BE2C (cell line): ENCODE measurements around the gene GOLGA6L10.
"Not testable (repeated sequence)": the region's sequence is repeated elsewhere in the genome, so short reads cannot be mapped to it uniquely, and the experiment has no call there.

Experiments
- DNase-seq: peaks from one replicate; pipeline ENCODE4 v3.0.0-alpha.2; 2020
- H3K27me3 ChIP-seq: fragments of 250-450 bp; sonication (Bioruptor Pico); 2 replicates; pipeline ENCODE4 v1.5.1; 2020; ENCODE audit warnings: mild to moderate bottlenecking
- H3K36me3 ChIP-seq: fragments of 250-450 bp; sonication (Bioruptor Pico); 2 replicates; pipeline ENCODE4 v1.5.1; 2020; ENCODE audit warnings: mild to moderate bottlenecking
- H3K4me1 ChIP-seq: fragments of 250-450 bp; sonication (Bioruptor Pico); 2 replicates; pipeline ENCODE4 v1.5.1; 2020
- H3K4me3 ChIP-seq: 2 replicates; pipeline ENCODE4 v1.5.1; 2011; ENCODE audit warnings: low read depth, low read length
- H3K9me3 ChIP-seq: fragments of 250-450 bp; sonication (Bioruptor Pico); 2 replicates; pipeline ENCODE4 v1.5.1; 2020
- CTCF ChIP-seq: IDR thresholded peaks from 2 replicates; pipeline ENCODE4 v1.5.1; 2012; ENCODE audit warnings: mild to moderate bottlenecking, low read depth, low read length

The GOLGA6L10 gene

GRCh38 chr15:82303956-82304777 is 45.1 kb downstream of the GOLGA6L10 start:
- TF ChIP-seq CTCF, result no peak
- no peaks in the 10 kb centered on the region for H3K4me1 ChIP-seq
- DNase-seq, result no peak
- H3K9me3 ChIP-seq, result no peaks in the 10 kb centered on the region
- no peaks in the 10 kb centered on the region for H3K36me3 ChIP-seq
- H3K4me3 ChIP-seq, result no peak overlapping the region
- no peaks in the 10 kb centered on the region for H3K27me3 ChIP-seq

GRCh38 chr15:82301296-82302016 is 47.8 kb downstream of the GOLGA6L10 start:
- Histone ChIP-seq H3K4me1 (no peaks in the 10 kb centered on the region), H3K4me3 (no peak overlapping the region), H3K36me3 (no peaks in the 10 kb centered on the region), H3K9me3 (no peaks in the 10 kb centered on the region), H3K27me3 (no peaks in the 10 kb centered on the region)
- TF ChIP-seq CTCF, result no peak
- DNase-seq, result no peak

- H3K27me3 ChIP-seq, result no peaks in the 10 kb centered on the region
- DNase-seq, result no peak
- no peaks in the 10 kb centered on the region for H3K36me3 ChIP-seq
- H3K4me1 ChIP-seq, result no peaks in the 10 kb centered on the region
- no peak for TF ChIP-seq CTCF
- no peak overlapping the region for H3K4me3 ChIP-seq
- no peaks in the 10 kb centered on the region for H3K9me3 ChIP-seq
Measured at GRCh38 chr15:82300883-82301282, 48.4 kb downstream of the GOLGA6L10 start.

GRCh38 chr15:82300326-82300725 is 48.9 kb downstream of the GOLGA6L10 start:
- H3K4me3 ChIP-seq, H3K4me1 ChIP-seq, H3K36me3 ChIP-seq, H3K27me3 ChIP-seq, H3K9me3 ChIP-seq, DNase-seq: not testable (repeated sequence)

GRCh38 chr15:82299511-82299914 is 49.8 kb downstream of the GOLGA6L10 start:
- H3K36me3 ChIP-seq, H3K27me3 ChIP-seq, H3K4me3 ChIP-seq, H3K9me3 ChIP-seq, DNase-seq, H3K4me1 ChIP-seq: not testable (repeated sequence)

- Histone ChIP-seq H3K27me3 (no peaks in the 10 kb centered on the region), H3K36me3 (no peaks in the 10 kb centered on the region), H3K4me3 (no peak overlapping the region), H3K9me3 (no peaks in the 10 kb centered on the region), H3K4me1 (no peaks in the 10 kb centered on the region)
- TF ChIP-seq CTCF, result no peak
- DNase-seq, result no peak
Measured at GRCh38 chr15:82298520-82298919, 50.8 kb downstream of the GOLGA6L10 start.

- no peak for DNase-seq
- no peak for TF ChIP-seq CTCF
- no peak overlapping the region for H3K4me3 ChIP-seq
- H3K27me3 ChIP-seq, result no peaks in the 10 kb centered on the region
- H3K36me3 ChIP-seq, result no peaks in the 10 kb centered on the region
- no peaks in the 10 kb centered on the region for H3K9me3 ChIP-seq
- no peaks in the 10 kb centered on the region for H3K4me1 ChIP-seq
Measured at GRCh38 chr15:82298032-82298431, 51.2 kb downstream of the GOLGA6L10 start.
